ENCODE measurements around the gene MTRF1L. TPM values are rescaled to one million over a fixed set of nuclear protein-coding genes. Genes with fewer than 3 reads are reported as not detected.

The MTRF1L gene
- total RNA-seq, 1 experiment from 2014 or later = 26.5 TPM

GRCh38 chr6:153024709-153025017 is 22.2 kb upstream of the MTRF1L start:
- no peaks in the 10 kb centered on the region for H3K23me2 ChIP-seq (ENCODE audit: insufficient read length, low read depth, low read length, poor library complexity, severe bottlenecking)
- Mint-ChIP-seq H3K27me3 (ENCODE audit: low read depth) (no peaks in the 10 kb centered on the region), H3K4me3 (no peak overlapping the region), H3K27ac (no peak overlapping the region), H3K9me3 (no peaks in the 10 kb centered on the region), H3K36me3 (ENCODE audit: insufficient read depth in 1 of 3, low read depth in 3 of 3) (peaks cover 0 to 5% (median 0%) of the 10 kb centered on the region in 3 experiments; a peak in 1 of 7 replicates), H3K4me1 (no peaks in the 10 kb centered on the region)
- no peak overlapping the region for H3K9ac ChIP-seq (ENCODE audit: extremely low read depth, insufficient read length, low read length)
- no peak overlapping the region for H3K14ac ChIP-seq (ENCODE audit: insufficient read depth, low read length)
- H2BK15ac ChIP-seq (ENCODE audit: low read depth, low read length) = no peak overlapping the region
- no peak overlapping the region for H3K27ac ChIP-seq (ENCODE audit: insufficient read length, low read depth, low read length)
- no CpG with 5 or more reads among the region's 1 CpG for WGBS (ENCODE audit: extremely low coverage, insufficient read length, low lambda C conversion rate)
- H4K91ac ChIP-seq (ENCODE audit: insufficient read length, low read depth, low read length) = no peak overlapping the region
- no peak overlapping the region for H3K4ac ChIP-seq (ENCODE audit: low read depth, low read length)
- no peak overlapping the region for H4K5ac ChIP-seq (ENCODE audit: insufficient read length, low read depth, low read length)
- no peaks in the 10 kb centered on the region for H3K79me2 ChIP-seq (ENCODE audit: insufficient read depth, low read length)
- no peak overlapping the region for H4K8ac ChIP-seq (replicated peaks; ENCODE audit: insufficient read length, low read depth, low read length)
- no peak overlapping the region for H3K23ac ChIP-seq (ENCODE audit: insufficient read length, low read depth, low read length)
- no peak overlapping the region for H2AFZ ChIP-seq (ENCODE audit: low read length)
- no peaks in the 10 kb centered on the region for H3K79me1 ChIP-seq (ENCODE audit: insufficient read depth, low read depth, low read length, poor library complexity, severe bottlenecking)
- no peaks in the 10 kb centered on the region for H3K4me1 ChIP-seq (ENCODE audit: insufficient read depth, low read length)
- H3K18ac ChIP-seq (ENCODE audit: insufficient read length, low read depth, low read length) = no peak overlapping the region
- H2AK5ac ChIP-seq (ENCODE audit: insufficient read length, low read length) = no peak overlapping the region
- H2BK120ac ChIP-seq (ENCODE audit: low read depth, low read length, poor library complexity, severe bottlenecking) = no peak overlapping the region
- no peak overlapping the region for H2BK5ac ChIP-seq (ENCODE audit: insufficient read length, low read length)
- no peak for DNase-seq
- H3K4me2 ChIP-seq (ENCODE audit: insufficient read depth, insufficient read length, low read length) = no peak overlapping the region
- no peak overlapping the region for H2BK12ac ChIP-seq (ENCODE audit: insufficient read length, low read depth, low read length)
- no peaks in the 10 kb centered on the region for H3K9me3 ChIP-seq (ENCODE audit: control insufficient read depth, low read depth, low read length)
- no peaks in the 10 kb centered on the region for H3K27me3 ChIP-seq (ENCODE audit: insufficient read depth, low read length)
- H4K20me1 ChIP-seq (ENCODE audit: control insufficient read depth, insufficient read depth, insufficient read length) = no peaks in the 10 kb centered on the region
- H2BK20ac ChIP-seq (ENCODE audit: low read depth, low read length, poor library complexity, severe bottlenecking) = no peak overlapping the region
- TF ChIP-seq, protein P1, sequence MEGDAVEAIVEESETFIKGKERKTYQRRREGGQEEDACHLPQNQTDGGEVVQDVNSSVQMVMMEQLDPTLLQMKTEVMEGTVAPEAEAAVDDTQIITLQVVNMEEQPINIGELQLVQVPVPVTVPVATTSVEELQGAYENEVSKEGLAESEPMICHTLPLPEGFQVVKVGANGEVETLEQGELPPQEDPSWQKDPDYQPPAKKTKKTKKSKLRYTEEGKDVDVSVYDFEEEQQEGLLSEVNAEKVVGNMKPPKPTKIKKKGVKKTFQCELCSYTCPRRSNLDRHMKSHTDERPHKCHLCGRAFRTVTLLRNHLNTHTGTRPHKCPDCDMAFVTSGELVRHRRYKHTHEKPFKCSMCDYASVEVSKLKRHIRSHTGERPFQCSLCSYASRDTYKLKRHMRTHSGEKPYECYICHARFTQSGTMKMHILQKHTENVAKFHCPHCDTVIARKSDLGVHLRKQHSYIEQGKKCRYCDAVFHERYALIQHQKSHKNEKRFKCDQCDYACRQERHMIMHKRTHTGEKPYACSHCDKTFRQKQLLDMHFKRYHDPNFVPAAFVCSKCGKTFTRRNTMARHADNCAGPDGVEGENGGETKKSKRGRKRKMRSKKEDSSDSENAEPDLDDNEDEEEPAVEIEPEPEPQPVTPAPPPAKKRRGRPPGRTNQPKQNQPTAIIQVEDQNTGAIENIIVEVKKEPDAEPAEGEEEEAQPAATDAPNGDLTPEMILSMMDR (conservative IDR thresholded peaks at IDR 0.05) = peak; percentile 9; the same call in 1 of the 3 replicates
- H3K56ac ChIP-seq (ENCODE audit: insufficient read length, low read depth, low read length) = no peak overlapping the region
- H3T11ph ChIP-seq (ENCODE audit: low read length) = no peak overlapping the region

Measured in H9 (cell line).